GM12801 (cell line): Measurements from ENCODE around the gene FGR.

ENCODE experiments used
- TF ChIP-seq, protein P1 (sequence below): IDR thresholded peaks from one replicate; pipeline ENCODE4 v1.5.1; 2011; ENCODE audit warnings: control low read depth; ENCODE audit not compliant: insufficient read length; ENCODE audit errors: extremely low read depth

Gene FGR

DNA sequence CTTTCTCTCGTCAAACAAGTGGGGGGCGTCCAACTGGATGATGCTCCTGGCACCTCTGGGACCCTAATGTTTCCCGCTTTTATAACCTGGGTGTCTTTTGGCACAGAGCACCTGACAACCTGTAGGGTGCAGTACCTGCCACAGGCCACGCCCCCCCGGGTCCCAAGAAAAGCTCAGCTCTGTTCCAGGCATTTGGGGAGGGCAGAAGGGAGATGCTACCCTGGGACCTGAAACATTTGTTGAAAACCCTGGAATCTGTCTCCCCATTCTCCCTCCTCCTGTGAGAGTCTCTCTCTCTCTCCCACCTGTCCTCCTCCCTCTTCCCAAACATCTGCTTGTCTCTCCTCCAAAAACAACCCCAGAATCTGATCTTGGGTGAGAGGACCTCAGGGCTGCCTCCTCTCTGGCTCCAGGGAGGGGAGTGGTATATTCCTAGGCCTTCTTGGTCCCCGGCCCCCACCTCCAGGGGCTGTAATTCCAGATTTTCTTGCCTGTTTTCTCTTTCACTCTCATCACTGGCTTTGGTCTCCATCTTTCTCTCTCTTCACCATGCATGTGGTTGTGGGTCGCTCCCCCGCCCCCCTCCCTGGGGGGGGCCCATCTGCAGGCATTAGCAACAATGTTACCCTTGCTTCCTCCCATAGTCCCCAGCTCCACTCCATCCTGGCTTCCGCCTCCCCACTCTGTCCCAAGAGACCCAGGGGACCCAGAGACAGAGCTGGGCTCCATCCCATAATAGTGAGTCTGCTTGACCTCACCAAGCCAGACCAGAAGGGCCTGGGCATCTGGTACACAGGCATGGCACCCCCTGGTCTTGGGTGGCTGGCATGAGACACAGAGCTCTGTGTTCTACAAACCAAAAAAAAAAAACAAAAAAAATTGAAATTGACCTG, 35.1 kb downstream of the FGR start:
- TF ChIP-seq, protein P1, sequence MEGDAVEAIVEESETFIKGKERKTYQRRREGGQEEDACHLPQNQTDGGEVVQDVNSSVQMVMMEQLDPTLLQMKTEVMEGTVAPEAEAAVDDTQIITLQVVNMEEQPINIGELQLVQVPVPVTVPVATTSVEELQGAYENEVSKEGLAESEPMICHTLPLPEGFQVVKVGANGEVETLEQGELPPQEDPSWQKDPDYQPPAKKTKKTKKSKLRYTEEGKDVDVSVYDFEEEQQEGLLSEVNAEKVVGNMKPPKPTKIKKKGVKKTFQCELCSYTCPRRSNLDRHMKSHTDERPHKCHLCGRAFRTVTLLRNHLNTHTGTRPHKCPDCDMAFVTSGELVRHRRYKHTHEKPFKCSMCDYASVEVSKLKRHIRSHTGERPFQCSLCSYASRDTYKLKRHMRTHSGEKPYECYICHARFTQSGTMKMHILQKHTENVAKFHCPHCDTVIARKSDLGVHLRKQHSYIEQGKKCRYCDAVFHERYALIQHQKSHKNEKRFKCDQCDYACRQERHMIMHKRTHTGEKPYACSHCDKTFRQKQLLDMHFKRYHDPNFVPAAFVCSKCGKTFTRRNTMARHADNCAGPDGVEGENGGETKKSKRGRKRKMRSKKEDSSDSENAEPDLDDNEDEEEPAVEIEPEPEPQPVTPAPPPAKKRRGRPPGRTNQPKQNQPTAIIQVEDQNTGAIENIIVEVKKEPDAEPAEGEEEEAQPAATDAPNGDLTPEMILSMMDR, result no peak

DNA sequence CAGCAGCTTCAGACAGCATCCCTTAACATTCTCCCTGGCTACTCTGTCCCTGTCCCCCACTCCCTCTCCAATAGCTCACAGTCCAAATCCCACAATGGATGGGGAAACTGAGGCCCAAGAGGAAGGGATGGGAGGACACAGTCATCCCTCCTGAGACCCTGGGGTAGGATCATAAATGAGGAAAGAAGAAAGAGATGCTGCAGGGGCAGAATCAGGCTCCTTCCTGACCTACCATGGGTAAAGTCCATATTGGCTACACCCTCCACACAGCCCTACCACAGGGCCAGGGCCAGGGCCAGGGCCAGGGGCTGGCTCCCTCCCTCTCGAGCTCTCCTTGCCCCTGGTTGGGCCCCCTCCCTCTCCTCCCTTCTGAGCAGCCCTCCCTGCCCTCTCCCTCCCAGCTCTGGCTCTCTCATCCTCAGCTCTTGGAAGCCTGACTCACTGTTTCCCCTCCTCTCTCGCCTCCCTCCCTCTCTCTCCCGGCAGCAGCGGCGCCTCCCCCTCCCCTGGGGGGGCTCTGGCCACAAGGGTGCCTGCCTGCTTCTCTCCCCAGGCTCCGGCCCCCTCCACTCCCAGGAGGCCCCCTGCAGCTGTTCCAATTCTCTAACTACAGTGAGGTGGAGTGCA, 36.0 kb downstream of the FGR start:
- TF ChIP-seq, protein P1, result no peak

DNA sequence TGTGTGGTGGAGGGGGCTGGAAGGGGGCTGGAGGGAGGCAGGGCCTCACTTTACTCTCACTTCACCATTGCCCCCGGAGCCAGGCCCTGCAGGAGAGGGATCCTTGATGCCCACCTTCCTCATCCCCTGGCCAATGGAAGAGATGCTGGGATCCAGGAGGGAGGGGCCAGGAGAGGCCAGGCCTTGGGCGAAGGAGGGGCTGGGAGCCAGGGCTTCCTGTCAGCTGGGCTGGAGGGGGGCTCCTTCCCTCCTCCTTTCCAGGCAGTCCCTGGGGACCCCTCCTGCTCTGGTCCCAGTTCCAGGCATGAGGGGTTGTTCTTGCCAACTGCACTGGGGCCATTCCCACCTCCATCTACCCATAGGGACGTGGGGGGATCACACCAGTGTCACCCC, 36.7 kb downstream of the FGR start:
- TF ChIP-seq, protein P1, result no peak

DNA sequence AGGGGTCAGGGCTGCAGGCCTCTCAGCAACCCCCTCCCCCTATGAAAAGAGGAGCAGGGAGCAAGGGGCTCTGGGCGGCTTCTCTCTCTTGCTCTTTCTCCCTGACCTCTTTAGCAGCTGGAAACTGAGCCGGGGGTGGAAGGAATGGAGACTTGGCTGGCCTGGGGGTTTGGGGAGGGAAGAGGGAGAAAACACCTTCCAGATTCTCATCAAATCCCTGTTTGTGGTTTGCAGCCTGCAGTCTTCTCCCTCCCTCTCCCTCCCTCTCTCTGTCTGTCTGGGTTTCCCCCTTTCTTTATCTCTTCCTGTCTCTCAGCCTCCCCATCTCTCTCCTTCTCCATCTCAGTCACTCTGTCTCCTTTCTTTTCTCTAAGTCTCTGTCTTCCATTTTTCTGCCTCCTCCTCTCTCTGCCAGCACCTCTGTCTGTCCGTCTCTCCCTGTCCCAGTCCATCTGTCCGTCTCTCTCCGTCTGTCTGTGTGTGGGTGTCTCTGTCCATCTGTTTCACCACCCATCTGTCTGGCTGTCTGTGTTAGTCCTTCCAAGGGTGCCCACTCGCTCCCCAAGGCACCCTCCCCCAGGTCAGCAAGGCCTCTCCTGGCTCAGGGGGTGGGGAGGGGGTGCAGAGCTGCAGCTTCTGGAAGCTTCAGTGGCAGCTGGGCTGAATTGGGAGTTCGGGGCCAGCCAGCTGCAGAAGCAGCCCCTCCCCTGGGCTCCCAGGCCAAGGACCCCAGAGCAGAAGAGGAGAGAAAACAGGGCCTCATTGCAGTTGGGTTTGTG, 37.3 kb downstream of the FGR start:
- TF ChIP-seq, protein P1, result no peak

DNA sequence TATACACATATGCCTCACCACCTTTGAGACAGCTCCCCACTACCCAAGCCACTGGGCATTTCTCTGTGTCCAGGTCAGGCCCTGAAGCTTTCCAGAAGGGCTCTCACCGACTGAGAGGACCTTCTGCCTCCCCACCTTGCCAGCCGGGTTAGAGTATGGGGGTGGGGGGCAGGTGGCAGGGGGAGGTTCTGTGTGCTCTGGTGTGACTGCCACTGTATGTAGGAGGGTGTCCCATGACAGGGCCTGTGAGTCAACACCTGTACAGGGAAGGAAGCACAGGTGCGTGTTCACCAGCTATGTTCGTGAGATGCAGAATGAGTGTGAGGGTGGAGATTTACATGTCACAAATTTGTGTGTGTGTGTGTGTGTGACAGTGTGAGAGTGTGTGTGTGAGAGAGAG, 38.0 kb downstream of the FGR start:
- TF ChIP-seq, protein P1, result no peak

DNA sequence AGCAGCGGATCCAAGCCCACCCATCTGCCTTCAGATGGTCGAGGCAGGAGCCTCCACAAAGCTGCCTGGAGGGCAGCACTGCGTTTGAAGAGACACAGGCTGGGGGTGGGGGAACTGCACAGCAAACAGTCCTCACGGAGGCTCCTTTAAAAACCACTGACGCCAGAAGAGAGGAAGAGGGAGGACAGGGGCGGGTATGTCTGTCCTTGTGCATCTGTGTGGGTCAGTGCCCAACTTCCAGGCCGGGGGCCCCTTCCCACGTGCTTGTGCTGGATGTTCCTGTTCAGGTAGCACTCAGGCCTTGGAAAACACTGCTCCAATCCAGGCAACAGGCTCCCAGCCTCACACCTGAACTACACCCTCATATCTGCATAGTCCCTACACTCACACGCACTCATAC, 38.7 kb downstream of the FGR start:
- TF ChIP-seq, protein P1, result no peak

DNA sequence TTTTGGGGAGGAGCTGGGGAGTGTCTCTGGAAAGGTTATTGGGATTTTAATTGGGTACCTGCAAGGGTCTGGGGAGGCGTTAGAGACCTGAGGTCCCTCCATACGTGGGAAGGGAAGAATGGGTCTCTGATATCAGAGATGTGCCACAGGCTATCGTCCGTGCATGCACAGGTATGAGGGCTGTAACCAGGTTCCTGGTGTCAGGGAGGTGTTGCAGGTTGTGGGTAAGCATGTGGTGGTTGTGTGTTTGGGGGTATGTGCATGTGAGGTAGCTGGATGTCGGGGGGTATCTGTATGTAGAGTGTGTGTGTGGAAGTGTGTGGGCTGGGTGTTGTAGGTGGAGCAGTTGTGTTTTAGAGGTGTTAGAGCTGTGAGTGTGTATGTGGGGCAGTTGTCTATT, 39.4 kb downstream of the FGR start:
- TF ChIP-seq, protein P1, result no peak
